Spinal cord (tissue), 10 donors: Measurements from ENCODE around the gene PRUNE2. TPM values are rescaled to one million over a fixed set of nuclear protein-coding genes. Genes with fewer than 3 reads are reported as not detected.
A peak's percentile ranks its signal among the peaks of the same experiment; 100 is the strongest.

Experiments
- DNase-seq, 6 donors: peaks; one replicate each; pipeline versions ENCODE4 v3.0.0 to v3.0.0-alpha.2; 2013 to 2015; ENCODE audit warnings: low spot score in 6 of 6, low read depth in 4 of 6
- H3K27ac ChIP-seq: one replicate; pipeline ENCODE4 v1.5.1; 2013; ENCODE audit warnings: low read depth, low read length, control low read depth
- H3K27me3 ChIP-seq: one replicate; pipeline ENCODE4 v1.6.1; 2013; ENCODE audit warnings: low read length; ENCODE audit not compliant: control insufficient read depth, insufficient read depth
- H3K36me3 ChIP-seq: one replicate; pipeline ENCODE4 v1.6.1; 2013; ENCODE audit warnings: low read length; ENCODE audit not compliant: control insufficient read depth, insufficient read depth
- H3K4me1 ChIP-seq: one replicate; pipeline ENCODE4 v1.6.1; 2013; ENCODE audit warnings: low read length; ENCODE audit not compliant: control insufficient read depth, insufficient read depth
- H3K4me3 ChIP-seq: one replicate; pipeline ENCODE4 v1.5.1; 2013; ENCODE audit warnings: low read depth, low read length, control low read depth
- H3K9me3 ChIP-seq: one replicate; pipeline ENCODE4 v1.6.1; 2013; ENCODE audit warnings: low read length; ENCODE audit not compliant: control insufficient read depth, insufficient read depth
- WGBS: methylation state at CpG from one replicate; pipeline ENCODE4 v1.1.5; 2013; ENCODE audit warnings: missing lambda C conversion rate; ENCODE audit not compliant: insufficient coverage; 5-methylcytosine and 5-hydroxymethylcytosine counted together
- polyA plus RNA-seq, 2 donors: library from polyadenylated mRNA; unstranded; fragments of 120-200 nt; gene quantifications; one replicate each; pipeline ENCODE4 v1.2.1, GENCODE V29; 2013; ENCODE audit not compliant: insufficient read length in 2 of 2
- total RNA-seq, 2 donors: library from RNA; depleted of rRNA in 1 of 2; stranded (reverse); fragments of 120-200 nt in 1 of 2; fragments of >200 nt in 1 of 2; gene quantifications; one replicate each; pipeline versions ENCODE4 v1.2.3 to v1.2.4, GENCODE V29; 2013 to 2014
- donor health status: healthy.

PRUNE2 gene
- total and polyA plus RNA-seq, 4 donors: 19.7 to 166 (median 50.7) TPM

GRCh38 chr9:76732341-76732958, 173.5 kb downstream of the PRUNE2 start:
- no CpG with 5 or more reads among the region's 3 CpGs for WGBS
- Histone ChIP-seq H3K36me3 (no peaks in the 10 kb centered on the region), H3K9me3 (no peaks in the 10 kb centered on the region), H3K27me3 (no peaks in the 10 kb centered on the region), H3K4me1 (no peaks in the 10 kb centered on the region), H3K27ac (no peak overlapping the region), H3K4me3 (no peak overlapping the region)
- no peak for DNase-seq

GRCh38 chr9:76730801-76731200, 175.1 kb downstream of the PRUNE2 start:
- no peak overlapping the region for H3K27ac ChIP-seq
- 83% methylated on average over 3 of the region's 6 CpGs for WGBS
- no peak for DNase-seq

GRCh38 chr9:76729980-76730737, 175.8 kb downstream of the PRUNE2 start:
- no peak overlapping the region for H3K4me3 ChIP-seq
- no peak for DNase-seq
- no peak overlapping the region for H3K27ac ChIP-seq
- H3K4me1 ChIP-seq: no peaks in the 10 kb centered on the region
- no peaks in the 10 kb centered on the region for H3K9me3 ChIP-seq
- H3K27me3 ChIP-seq: no peaks in the 10 kb centered on the region
- WGBS: 90% methylated on average over 2 of the region's 8 CpGs
- no peaks in the 10 kb centered on the region for H3K36me3 ChIP-seq

More at GRCh38 chr9:76730801-76731200, 175.1 kb downstream of the PRUNE2 start:
- H3K4me1 ChIP-seq: no peaks in the 10 kb centered on the region
- H3K4me3 ChIP-seq: no peak overlapping the region
- H3K36me3 ChIP-seq: no peaks in the 10 kb centered on the region
- H3K27me3 ChIP-seq: no peaks in the 10 kb centered on the region
- no peaks in the 10 kb centered on the region for H3K9me3 ChIP-seq

- H3K9me3 ChIP-seq: no peaks in the 10 kb centered on the region
- no peaks in the 10 kb centered on the region for H3K36me3 ChIP-seq
- no peaks in the 10 kb centered on the region for H3K27me3 ChIP-seq
- WGBS: 100% methylated on average over 1 of the region's 3 CpGs
- no peak for DNase-seq
- H3K4me3 ChIP-seq: no peak overlapping the region
- no peak overlapping the region for H3K27ac ChIP-seq
- no peaks in the 10 kb centered on the region for H3K4me1 ChIP-seq
Measured at GRCh38 chr9:76729116-76729515, 176.8 kb downstream of the PRUNE2 start.

GRCh38 chr9:76725885-76726284, 180.0 kb downstream of the PRUNE2 start:
- Histone ChIP-seq H3K36me3 (no peaks in the 10 kb centered on the region), H3K4me3 (no peak overlapping the region), H3K9me3 (no peaks in the 10 kb centered on the region), H3K27me3 (no peaks in the 10 kb centered on the region), H3K27ac (no peak overlapping the region), H3K4me1 (no peaks in the 10 kb centered on the region)
- WGBS: 40% methylated on average over 3 of the region's 6 CpGs
- DNase-seq: no peak

GRCh38 chr9:76725011-76725546, 180.8 kb downstream of the PRUNE2 start:
- H3K27ac ChIP-seq: no peak overlapping the region
- WGBS: 0% methylated on average over 1 of the region's 4 CpGs
- no peak for DNase-seq
- H3K4me3 ChIP-seq: no peak overlapping the region
- no peaks in the 10 kb centered on the region for H3K36me3 ChIP-seq
- H3K27me3 ChIP-seq: no peaks in the 10 kb centered on the region
- H3K9me3 ChIP-seq: no peaks in the 10 kb centered on the region
- H3K4me1 ChIP-seq: no peaks in the 10 kb centered on the region

- no peaks in the 10 kb centered on the region for H3K9me3 ChIP-seq
- H3K36me3 ChIP-seq: no peaks in the 10 kb centered on the region
- H3K4me3 ChIP-seq: no peak overlapping the region
- H3K27me3 ChIP-seq: no peaks in the 10 kb centered on the region
- H3K4me1 ChIP-seq: no peaks in the 10 kb centered on the region
- no CpG with 5 or more reads among the region's 3 CpGs for WGBS
- no peak for DNase-seq
- no peak overlapping the region for H3K27ac ChIP-seq
Measured at GRCh38 chr9:76720245-76720644, 185.7 kb downstream of the PRUNE2 start.

- 73% methylated on average over 1 of the region's 4 CpGs for WGBS
- H3K9me3 ChIP-seq: no peaks in the 10 kb centered on the region
- no peak overlapping the region for H3K27ac ChIP-seq
- no peaks in the 10 kb centered on the region for H3K4me1 ChIP-seq
- no peaks in the 10 kb centered on the region for H3K36me3 ChIP-seq
- no peak for DNase-seq
- H3K27me3 ChIP-seq: no peaks in the 10 kb centered on the region
- no peak overlapping the region for H3K4me3 ChIP-seq
Measured at GRCh38 chr9:76718166-76718565, 187.7 kb downstream of the PRUNE2 start.

GRCh38 chr9:76717613-76718012, 188.3 kb downstream of the PRUNE2 start:
- H3K4me1 ChIP-seq: no peaks in the 10 kb centered on the region
- no peaks in the 10 kb centered on the region for H3K9me3 ChIP-seq
- no peaks in the 10 kb centered on the region for H3K27me3 ChIP-seq
- WGBS: no CpG with 5 or more reads among the region's 5 CpGs
- H3K27ac ChIP-seq: no peak overlapping the region
- DNase-seq: no peak
- H3K4me3 ChIP-seq: no peak overlapping the region
- no peaks in the 10 kb centered on the region for H3K36me3 ChIP-seq

GRCh38 chr9:76717176-76717575, 188.7 kb downstream of the PRUNE2 start:
- Histone ChIP-seq H3K4me1 (no peaks in the 10 kb centered on the region), H3K27me3 (no peaks in the 10 kb centered on the region), H3K4me3 (no peak overlapping the region), H3K36me3 (no peaks in the 10 kb centered on the region), H3K27ac (no peak overlapping the region), H3K9me3 (no peaks in the 10 kb centered on the region)
- peak in 1 of 6 donors; percentile 46 for DNase-seq
- 80% methylated on average over 1 of the region's 5 CpGs for WGBS
